Fibroblast of skin of right biceps (primary cell): ENCODE data around the gene P2RX4.
"Not testable (repeated sequence)": the region's sequence is repeated elsewhere in the genome, so short reads cannot be mapped to it uniquely, and the experiment has no call there.

Experiments used
- DNase-seq: peaks from one replicate; pipeline ENCODE4 v3.0.0-alpha.2; 2013

P2RX4 gene

GRCh38 chr12:121223292-121224285 lies 13.7 kb downstream of the P2RX4 start:
- no peak for DNase-seq

- DNase-seq = no peak
Measured at GRCh38 chr12:121224591-121224990, 14.7 kb downstream of the P2RX4 start.

GRCh38 chr12:121226399-121226798 lies 16.5 kb downstream of the P2RX4 start:
- DNase-seq = no peak

GRCh38 chr12:121226871-121227270 lies 16.9 kb downstream of the P2RX4 start:
- DNase-seq = not testable (repeated sequence)

GRCh38 chr12:121227294-121227693 lies 17.4 kb downstream of the P2RX4 start:
- no peak for DNase-seq

- no peak for DNase-seq
Measured at GRCh38 chr12:121228919-121229665, 19.2 kb downstream of the P2RX4 start.

GRCh38 chr12:121229826-121230537 lies 20.1 kb downstream of the P2RX4 start:
- DNase-seq = peak; percentile 73

- no peak for DNase-seq
Measured at GRCh38 chr12:121230538-121230907, 20.6 kb downstream of the P2RX4 start.

GRCh38 chr12:121232163-121232562 lies 22.2 kb downstream of the P2RX4 start:
- DNase-seq = no peak

GRCh38 chr12:121232977-121233627 lies 23.2 kb downstream of the P2RX4 start:
- DNase-seq = no peak

GRCh38 chr12:121233628-121234020 lies 23.7 kb downstream of the P2RX4 start:
- DNase-seq = no peak

GRCh38 chr12:121236776-121237175 lies 26.8 kb downstream of the P2RX4 start:
- no peak for DNase-seq

- DNase-seq = no peak
Measured at GRCh38 chr12:121237415-121237814, 27.5 kb downstream of the P2RX4 start.

- no peak for DNase-seq
Measured at GRCh38 chr12:121238086-121238485, 28.2 kb downstream of the P2RX4 start.

GRCh38 chr12:121238604-121239350 lies 28.8 kb downstream of the P2RX4 start:
- DNase-seq = no peak

- no peak for DNase-seq
Measured at GRCh38 chr12:121239351-121240061, 29.6 kb downstream of the P2RX4 start.

GRCh38 chr12:121240062-121240420 lies 30.1 kb downstream of the P2RX4 start:
- no peak for DNase-seq

- DNase-seq = peak; percentile 30
Measured at GRCh38 chr12:121240484-121241101, 30.7 kb downstream of the P2RX4 start.

- DNase-seq = no peak
Measured at GRCh38 chr12:121241156-121241970, 31.4 kb downstream of the P2RX4 start.

- DNase-seq = no peak
Measured at GRCh38 chr12:121245031-121245430, 35.1 kb downstream of the P2RX4 start.
